KMS-11 (cell line): ENCODE data around the gene ABT1.
A peak's percentile ranks its signal among the peaks of the same experiment; 100 is the strongest.

Experiments used
- H2AFZ ChIP-seq: fragments of 200-600 bp; sonication (generic); 2 replicates; pipeline ENCODE4 v1.6.1; 2016; ENCODE audit warnings: antibody characterized with exemption, mixed run types, low read depth
- H3K27ac ChIP-seq: fragments of 200-600 bp; sonication (generic); 2 replicates; pipeline ENCODE4 v1.6.1; 2016; ENCODE audit warnings: mild to moderate bottlenecking, mixed run types
- H3K27me3 ChIP-seq: fragments of 200-600 bp; sonication (generic); 2 replicates; pipeline ENCODE4 v1.6.1; 2017; ENCODE audit warnings: mild to moderate bottlenecking, low read depth, mixed run types, moderate library complexity; ENCODE audit not compliant: insufficient read depth
- H3K36me3 ChIP-seq: fragments of 200-600 bp; sonication (generic); 2 replicates; pipeline ENCODE4 v1.6.1; 2017; ENCODE audit warnings: mild to moderate bottlenecking, mixed run types; ENCODE audit not compliant: insufficient read depth
- H3K4me1 ChIP-seq: fragments of 200-600 bp; sonication (generic); 2 replicates; pipeline ENCODE4 v1.6.1; 2016; ENCODE audit warnings: mild to moderate bottlenecking, low read depth, mixed run types; ENCODE audit not compliant: poor library complexity, severe bottlenecking
- H3K4me2 ChIP-seq: fragments of 200-600 bp; sonication (generic); 2 replicates; pipeline ENCODE4 v1.7.0; 2016; ENCODE audit warnings: mild to moderate bottlenecking, mixed run types
- H3K4me3 ChIP-seq: fragments of 200-600 bp; sonication (generic); IDR thresholded peaks from 2 replicates; pipeline ENCODE4 v1.6.1; 2017; ENCODE audit warnings: low read depth, low read length, mixed read lengths; ENCODE audit not compliant: insufficient read depth
- H3K79me2 ChIP-seq: fragments of 200-600 bp; sonication (generic); 2 replicates; pipeline ENCODE4 v1.6.1; 2016; ENCODE audit warnings: low read depth, mixed run types; ENCODE audit not compliant: insufficient read depth
- H3K9ac ChIP-seq: fragments of 200-600 bp; sonication (generic); 2 replicates; pipeline ENCODE4 v1.6.1; 2016; ENCODE audit warnings: mild to moderate bottlenecking, mixed run types
- H4K20me1 ChIP-seq: fragments of 200-600 bp; sonication (generic); 2 replicates; pipeline ENCODE4 v1.6.1; 2016; ENCODE audit warnings: mild to moderate bottlenecking, mixed run types; ENCODE audit not compliant: insufficient read depth
- TF ChIP-seq, protein P1 (sequence below): fragments of 200-600 bp; sonication (generic); conservative IDR thresholded peaks from 2 replicates; pipeline ENCODE4 v1.6.1; 2017; ENCODE audit warnings: low read depth, mild to moderate bottlenecking, antibody characterized with exemption, low read length, moderate library complexity, mixed read lengths

The ABT1 gene

DNA sequence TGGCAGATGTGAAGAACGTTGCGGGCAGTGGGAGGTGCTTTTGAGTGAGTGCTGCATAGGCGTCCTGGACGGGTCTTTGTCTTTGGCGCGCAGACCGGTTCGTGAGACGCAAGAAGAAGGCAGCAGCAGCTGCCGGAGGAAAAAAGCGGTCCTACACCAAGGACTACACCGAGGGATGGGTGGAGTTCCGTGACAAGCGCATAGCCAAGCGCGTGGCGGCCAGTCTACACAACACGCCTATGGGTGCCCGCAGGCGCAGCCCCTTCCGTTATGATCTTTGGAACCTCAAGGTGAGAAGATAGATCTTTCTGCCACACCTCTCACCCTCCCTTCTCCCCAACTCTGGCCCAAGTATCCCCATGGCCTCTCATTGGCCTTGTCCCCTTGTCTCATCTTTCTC, 1.1 kb downstream of the ABT1 start:
- Histone ChIP-seq H3K4me1 (peaks cover 28% of the 10 kb centered on the region), H2AFZ (no peak overlapping the region), H3K27ac (no peak overlapping the region), H3K9ac (no peak overlapping the region), H3K36me3 (no peaks in the 10 kb centered on the region), H3K79me2 (peaks cover 16% of the 10 kb centered on the region), H4K20me1 (no peaks in the 10 kb centered on the region), H3K27me3 (no peaks in the 10 kb centered on the region), H3K4me2 (peak overlapping the region; percentile 59), H3K4me3 (no peak overlapping the region)
- TF ChIP-seq, protein P1, sequence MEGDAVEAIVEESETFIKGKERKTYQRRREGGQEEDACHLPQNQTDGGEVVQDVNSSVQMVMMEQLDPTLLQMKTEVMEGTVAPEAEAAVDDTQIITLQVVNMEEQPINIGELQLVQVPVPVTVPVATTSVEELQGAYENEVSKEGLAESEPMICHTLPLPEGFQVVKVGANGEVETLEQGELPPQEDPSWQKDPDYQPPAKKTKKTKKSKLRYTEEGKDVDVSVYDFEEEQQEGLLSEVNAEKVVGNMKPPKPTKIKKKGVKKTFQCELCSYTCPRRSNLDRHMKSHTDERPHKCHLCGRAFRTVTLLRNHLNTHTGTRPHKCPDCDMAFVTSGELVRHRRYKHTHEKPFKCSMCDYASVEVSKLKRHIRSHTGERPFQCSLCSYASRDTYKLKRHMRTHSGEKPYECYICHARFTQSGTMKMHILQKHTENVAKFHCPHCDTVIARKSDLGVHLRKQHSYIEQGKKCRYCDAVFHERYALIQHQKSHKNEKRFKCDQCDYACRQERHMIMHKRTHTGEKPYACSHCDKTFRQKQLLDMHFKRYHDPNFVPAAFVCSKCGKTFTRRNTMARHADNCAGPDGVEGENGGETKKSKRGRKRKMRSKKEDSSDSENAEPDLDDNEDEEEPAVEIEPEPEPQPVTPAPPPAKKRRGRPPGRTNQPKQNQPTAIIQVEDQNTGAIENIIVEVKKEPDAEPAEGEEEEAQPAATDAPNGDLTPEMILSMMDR = no peak

DNA sequence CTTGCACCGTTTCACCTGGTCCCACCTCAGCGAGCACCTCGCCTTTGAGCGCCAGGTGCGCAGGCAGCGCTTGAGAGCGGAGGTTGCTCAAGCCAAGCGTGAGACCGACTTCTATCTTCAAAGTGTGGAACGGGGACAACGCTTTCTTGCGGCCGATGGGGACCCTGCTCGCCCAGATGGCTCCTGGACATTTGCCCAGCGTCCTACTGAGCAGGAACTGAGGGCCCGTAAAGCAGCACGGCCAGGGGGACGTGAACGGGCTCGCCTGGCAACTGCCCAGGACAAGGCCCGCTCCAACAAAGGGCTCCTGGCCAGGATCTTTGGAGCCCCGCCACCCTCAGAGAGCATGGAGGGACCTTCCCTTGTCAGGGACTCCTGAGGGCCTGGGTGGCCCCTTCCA, 1.5 kb downstream of the ABT1 start:
- Histone ChIP-seq H3K79me2 (peaks cover 16% of the 10 kb centered on the region), H3K4me3 (no peak overlapping the region)

DNA sequence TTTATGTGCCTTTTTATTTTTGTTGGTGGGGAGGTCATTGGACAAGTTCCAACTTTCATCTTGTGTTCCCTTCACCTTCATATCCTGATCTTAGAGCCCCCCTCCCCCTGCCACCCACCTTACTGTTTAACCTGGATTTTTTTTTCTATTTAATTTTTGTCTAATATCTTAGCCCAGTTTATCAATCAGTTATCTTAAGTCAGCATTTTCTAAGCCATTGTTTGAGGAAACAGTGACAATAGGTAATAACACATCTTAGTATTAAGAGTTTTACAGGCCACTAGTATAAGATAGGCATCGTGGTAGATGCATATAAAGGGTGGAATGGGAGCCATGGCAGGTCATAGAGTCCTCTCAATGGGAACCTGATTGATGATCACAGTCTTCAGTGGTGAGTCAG, 2.4 kb downstream of the ABT1 start:
- TF ChIP-seq, protein P1 = no peak
- Histone ChIP-seq H4K20me1 (no peaks in the 10 kb centered on the region), H3K79me2 (peaks cover 16% of the 10 kb centered on the region), H3K4me1 (peaks cover 28% of the 10 kb centered on the region), H3K27me3 (no peaks in the 10 kb centered on the region), H3K4me2 (no peak overlapping the region), H3K4me3 (no peak overlapping the region), H3K36me3 (no peaks in the 10 kb centered on the region), H3K27ac (no peak overlapping the region), H3K9ac (no peak overlapping the region), H2AFZ (no peak overlapping the region)

More for the DNA sequence above, 1.5 kb downstream of the ABT1 start:
- peaks cover 28% of the 10 kb centered on the region for H3K4me1 ChIP-seq
- TF ChIP-seq, protein P1 = no peak
- no peaks in the 10 kb centered on the region for H3K36me3 ChIP-seq
- no peak overlapping the region for H3K9ac ChIP-seq
- no peak overlapping the region for H3K27ac ChIP-seq
- peak overlapping the region; percentile 59; the same call in 1 of the 2 replicates for H3K4me2 ChIP-seq
- H3K27me3 ChIP-seq = no peaks in the 10 kb centered on the region
- no peak overlapping the region for H2AFZ ChIP-seq
- no peaks in the 10 kb centered on the region for H4K20me1 ChIP-seq

DNA sequence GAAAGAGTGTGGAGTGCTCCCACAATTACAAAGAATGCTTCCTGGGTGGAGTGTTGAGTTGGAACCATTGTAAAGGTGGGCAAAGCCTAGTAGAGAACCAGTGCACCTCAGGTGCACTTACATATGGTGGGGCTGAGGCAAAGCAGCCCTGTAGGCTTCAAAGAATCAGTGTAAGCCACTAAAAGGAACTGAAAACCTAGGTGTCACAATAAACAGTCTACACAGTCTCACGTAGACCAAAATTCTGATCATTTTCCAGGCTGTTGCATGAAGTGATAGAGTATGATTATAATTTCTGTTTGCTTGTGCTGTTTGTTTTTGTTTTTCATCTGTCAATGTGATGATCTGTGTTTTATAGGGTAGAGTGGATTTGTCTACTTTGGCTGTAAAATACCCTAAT, 2.8 kb downstream of the ABT1 start:
- Histone ChIP-seq H3K36me3 (no peaks in the 10 kb centered on the region), H3K4me2 (no peak overlapping the region)

More for the DNA sequence above, 2.8 kb downstream of the ABT1 start:
- H3K4me1 ChIP-seq = peaks cover 28% of the 10 kb centered on the region
- H2AFZ ChIP-seq = no peak overlapping the region
- TF ChIP-seq, protein P1 = no peak
- H3K79me2 ChIP-seq = peaks cover 16% of the 10 kb centered on the region
- no peak overlapping the region for H3K27ac ChIP-seq
- H3K4me3 ChIP-seq = no peak overlapping the region
- no peaks in the 10 kb centered on the region for H3K27me3 ChIP-seq
- no peak overlapping the region for H3K9ac ChIP-seq
- no peaks in the 10 kb centered on the region for H4K20me1 ChIP-seq
